Fibroblast of lung (primary cell): ENCODE data around the gene ZBTB16. TPM values are rescaled to one million over a fixed set of nuclear protein-coding genes. Genes with fewer than 3 reads are reported as not detected.

Experiments used
- DNase-seq, 2 donors: peaks; one replicate each; pipeline versions ENCODE4 v3.0.0 to v3.0.0-alpha.2; 2010; ENCODE audit warnings: low read depth in 2 of 2
- H2AFZ ChIP-seq: 2 replicates; pipeline ENCODE4 v1.5.1; 2012; ENCODE audit warnings: low read length, control low read depth, inconsistent platforms
- H3K27ac ChIP-seq: 2 replicates; pipeline ENCODE4 v1.5.1; 2011; ENCODE audit warnings: low read length, control low read depth; ENCODE audit not compliant: insufficient read depth
- H3K27me3 ChIP-seq: 2 replicates; pipeline ENCODE4 v1.5.1; 2011; ENCODE audit warnings: mild to moderate bottlenecking, low read length; ENCODE audit not compliant: control insufficient read depth, insufficient read depth
- H3K36me3 ChIP-seq: 2 replicates; pipeline ENCODE4 v1.5.1; 2011; ENCODE audit warnings: low read length; ENCODE audit not compliant: control insufficient read depth, insufficient read depth
- H3K4me1 ChIP-seq: 2 replicates; pipeline ENCODE4 v1.5.1; 2011; ENCODE audit warnings: low read length; ENCODE audit not compliant: control insufficient read depth, insufficient read depth; ENCODE audit errors: extremely low read depth
- H3K4me2 ChIP-seq: 2 replicates; pipeline ENCODE4 v1.5.1; 2011; ENCODE audit warnings: low read length, control low read depth; ENCODE audit not compliant: insufficient read depth; ENCODE audit errors: extremely low read depth
- H3K4me3 ChIP-seq, 4 experiments: fragments of 200-600 bp in 1 of 4; sonication (generic) in 1 of 4; replicated peaks in 1 of 4; 2 replicates each; pipeline ENCODE4 v1.5.1; 2011 to 2016; ENCODE audit warnings: low read length in 4 of 4, low read depth in 3 of 4, mild to moderate bottlenecking in 3 of 4, control low read depth in 2 of 4, inconsistent platforms in 1 of 4, mixed read lengths in 1 of 4; ENCODE audit not compliant: insufficient read depth in 1 of 4; ENCODE audit errors: control extremely low read depth in 1 of 4
- H3K79me2 ChIP-seq: 2 replicates; pipeline ENCODE4 v1.5.1; 2012; ENCODE audit warnings: mild to moderate bottlenecking, low read length, inconsistent platforms; ENCODE audit not compliant: control insufficient read depth, insufficient read depth
- H3K9ac ChIP-seq: 2 replicates; pipeline ENCODE4 v1.5.1; 2011; ENCODE audit warnings: mild to moderate bottlenecking, low read length, control low read depth; ENCODE audit not compliant: insufficient read depth
- H3K9me3 ChIP-seq: 2 replicates; pipeline ENCODE4 v1.5.1; 2012; ENCODE audit warnings: low read depth, low read length; ENCODE audit not compliant: control insufficient read depth, insufficient read depth
- H4K20me1 ChIP-seq: 2 replicates; pipeline ENCODE4 v1.5.1; 2011; ENCODE audit warnings: low read length; ENCODE audit not compliant: control insufficient read depth, insufficient read depth; ENCODE audit errors: extremely low read depth
- CTCF ChIP-seq, 2 donors: IDR thresholded peaks in 1 of 2; conservative IDR thresholded peaks in 1 of 2; 1 replicate in 1 of 2; 2 replicates in 1 of 2; pipeline ENCODE4 v1.5.1; 2011 to 2012; ENCODE audit warnings: low read length in 2 of 2, control low read depth in 1 of 2, inconsistent platforms in 1 of 2, low read depth in 1 of 2, mild to moderate bottlenecking in 1 of 2
- EZH2 ChIP-seq: IDR thresholded peaks from 2 replicates; pipeline ENCODE4 v1.5.1; 2012; ENCODE audit warnings: low read length, control low read depth, mild to moderate bottlenecking; ENCODE audit errors: missing control alignments
- polyA plus RNA-seq, 2 donors: library from polyadenylated mRNA; depleted of rRNA in 1 of 2; stranded (reverse) in 1 of 2; unstranded in 1 of 2; fragments of >200 nt; gene quantifications; 2 replicates each; pipeline ENCODE4 v1.2.1, GENCODE V29; 2011 to 2012; ENCODE audit warnings: missing spikeins in 1 of 2
- total RNA-seq: library from RNA; depleted of rRNA; stranded (reverse); fragments of >200 nt; gene quantifications from 2 replicates; pipeline ENCODE4 v1.2.1, GENCODE V29; 2014

ZBTB16 gene
- total and polyA plus RNA-seq, 2 donors (not counting 1 experiment from before 2014, with no cell fraction given): not detected

GRCh38 chr11:114121804-114122504 lies 62.4 kb downstream of the ZBTB16 start:
- no peaks in the 10 kb centered on the region for H3K79me2 ChIP-seq
- no peak overlapping the region for H2AFZ ChIP-seq
- no peak overlapping the region for H3K4me2 ChIP-seq
- DNase-seq: no peak
- H4K20me1 ChIP-seq: no peaks in the 10 kb centered on the region
- H3K4me3 ChIP-seq: no peak overlapping the region
- no peak for TF ChIP-seq CTCF (conservative IDR thresholded peaks at IDR 0.05 in 1 of 2, IDR thresholded peaks at IDR 0.05 in 1 of 2; ENCODE audit: low read depth in 1 of 2, low read length in 2 of 2)
- TF ChIP-seq EZH2: no peak
- no peaks in the 10 kb centered on the region for H3K9me3 ChIP-seq
- H3K36me3 ChIP-seq: no peaks in the 10 kb centered on the region
- H3K9ac ChIP-seq: no peak overlapping the region
- H3K27me3 ChIP-seq: no peaks in the 10 kb centered on the region
- H3K27ac ChIP-seq: no peak overlapping the region
- H3K4me1 ChIP-seq: no peaks in the 10 kb centered on the region

- H3K9ac ChIP-seq: no peak overlapping the region
- H3K27me3 ChIP-seq: no peaks in the 10 kb centered on the region
- no peak overlapping the region for H2AFZ ChIP-seq
- no peaks in the 10 kb centered on the region for H3K79me2 ChIP-seq
- no peaks in the 10 kb centered on the region for H3K4me1 ChIP-seq
- H3K4me3 ChIP-seq: no peak overlapping the region
- TF ChIP-seq CTCF (conservative IDR thresholded peaks at IDR 0.05 in 1 of 2, IDR thresholded peaks at IDR 0.05 in 1 of 2; ENCODE audit: low read depth in 1 of 2, low read length in 2 of 2) (no peak), EZH2 (no peak)
- H3K27ac ChIP-seq: no peak overlapping the region
- no peaks in the 10 kb centered on the region for H4K20me1 ChIP-seq
- no peak overlapping the region for H3K4me2 ChIP-seq
- DNase-seq: no peak
- H3K9me3 ChIP-seq: no peaks in the 10 kb centered on the region
- no peaks in the 10 kb centered on the region for H3K36me3 ChIP-seq
Measured at GRCh38 chr11:114122686-114123085, 63.2 kb downstream of the ZBTB16 start.

- Histone ChIP-seq H3K36me3 (no peaks in the 10 kb centered on the region), H4K20me1 (no peaks in the 10 kb centered on the region), H3K27ac (no peak overlapping the region), H3K4me3 (no peak overlapping the region), H3K79me2 (no peaks in the 10 kb centered on the region), H3K9me3 (no peaks in the 10 kb centered on the region), H3K27me3 (no peaks in the 10 kb centered on the region), H2AFZ (no peak overlapping the region), H3K9ac (no peak overlapping the region), H3K4me1 (no peaks in the 10 kb centered on the region), H3K4me2 (no peak overlapping the region)
- TF ChIP-seq CTCF (conservative IDR thresholded peaks at IDR 0.05 in 1 of 2, IDR thresholded peaks at IDR 0.05 in 1 of 2; ENCODE audit: low read depth in 1 of 2, low read length in 2 of 2) (no peak), EZH2 (no peak)
- DNase-seq: no peak
Measured at GRCh38 chr11:114123692-114124330, 64.3 kb downstream of the ZBTB16 start.
